ENCODE data around the gene CENPP.

CENPP gene

DNA sequence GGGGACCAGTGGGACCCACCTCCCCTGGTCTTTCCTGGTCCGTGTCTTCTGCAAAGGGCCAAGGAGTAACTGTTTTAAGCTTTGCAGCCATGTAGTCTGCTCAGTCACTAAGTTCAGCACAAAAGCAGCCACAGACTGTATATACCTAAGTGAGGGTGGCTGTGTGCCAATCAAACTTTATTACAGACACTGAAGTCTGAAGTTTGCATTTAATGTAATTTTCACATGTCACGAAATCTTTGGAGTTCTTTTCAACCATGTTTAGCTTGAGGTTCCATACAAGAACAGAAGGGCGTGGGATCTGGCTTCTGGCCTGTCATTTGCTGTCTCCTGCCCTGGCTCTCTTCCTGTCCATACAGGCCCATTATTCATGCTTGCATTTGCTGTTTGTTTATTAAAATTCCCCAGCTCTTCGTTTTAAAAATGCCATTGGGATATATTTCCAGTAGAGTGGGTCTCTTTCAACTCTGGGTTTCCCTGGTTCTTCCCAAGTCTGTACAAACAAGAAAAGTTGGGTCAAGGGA lies 274.2 kb downstream of the CENPP start:
- no peak for DNase-seq (ENCODE audit: low spot score)

DNA sequence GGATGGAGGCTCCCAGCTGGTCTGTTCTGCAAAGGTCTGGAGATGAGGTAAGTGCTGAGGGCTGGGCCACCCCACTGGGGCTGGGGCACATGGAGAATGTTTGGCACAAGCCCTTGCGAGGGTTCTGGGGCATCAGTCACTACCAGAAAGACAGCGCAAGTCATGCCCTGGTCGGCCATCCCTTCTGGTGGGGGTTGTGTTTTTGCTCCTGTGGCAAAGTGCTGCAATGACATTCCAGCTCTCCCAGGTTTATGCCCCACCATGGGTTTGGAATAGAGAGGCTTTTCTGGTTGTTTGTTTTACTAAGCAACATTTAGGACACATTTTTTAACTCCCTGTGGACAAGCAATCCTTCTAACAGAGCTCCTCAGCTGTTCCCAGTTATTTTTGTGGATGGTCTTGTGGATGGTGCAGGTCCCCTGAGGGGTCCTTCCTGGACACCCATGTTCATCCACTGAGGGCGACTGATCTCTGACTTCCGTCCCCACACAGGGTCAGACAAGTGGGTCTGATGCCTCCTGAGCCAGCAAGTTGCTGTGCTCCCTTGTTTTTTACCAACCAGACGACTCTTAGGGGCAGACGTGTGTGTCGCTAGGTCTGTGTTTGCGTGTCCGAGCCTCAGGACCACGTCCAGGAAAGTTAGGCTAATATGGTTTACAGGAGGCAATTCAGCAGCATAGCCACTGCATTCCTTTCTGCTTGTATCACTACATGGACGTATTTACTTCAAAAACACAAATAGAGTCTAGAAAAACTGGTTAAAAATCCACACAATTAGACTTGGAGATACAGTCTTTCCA lies 274.9 kb downstream of the CENPP start:
- DNase-seq (ENCODE audit: low spot score), result no peak

DNA sequence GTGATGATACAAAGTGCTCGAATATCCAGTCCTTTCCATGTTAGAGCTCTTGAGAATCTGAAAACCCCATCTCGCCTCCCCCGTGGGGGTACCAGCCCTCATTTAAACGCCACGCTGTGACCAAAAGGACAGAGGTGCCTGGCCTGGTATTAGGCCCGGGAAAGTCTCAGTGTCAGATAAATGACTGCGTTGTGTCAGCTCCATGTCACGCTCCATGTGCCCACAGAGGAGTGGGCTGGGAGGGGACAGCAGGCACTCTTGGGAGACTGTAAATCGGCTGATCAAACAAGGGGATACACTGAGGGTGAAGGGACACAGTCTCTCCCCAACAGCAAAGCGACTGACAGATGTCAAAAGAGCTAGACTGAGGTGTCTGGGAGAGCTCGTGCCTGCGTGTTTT lies 275.7 kb downstream of the CENPP start:
- no peak for DNase-seq (ENCODE audit: low spot score)

DNA sequence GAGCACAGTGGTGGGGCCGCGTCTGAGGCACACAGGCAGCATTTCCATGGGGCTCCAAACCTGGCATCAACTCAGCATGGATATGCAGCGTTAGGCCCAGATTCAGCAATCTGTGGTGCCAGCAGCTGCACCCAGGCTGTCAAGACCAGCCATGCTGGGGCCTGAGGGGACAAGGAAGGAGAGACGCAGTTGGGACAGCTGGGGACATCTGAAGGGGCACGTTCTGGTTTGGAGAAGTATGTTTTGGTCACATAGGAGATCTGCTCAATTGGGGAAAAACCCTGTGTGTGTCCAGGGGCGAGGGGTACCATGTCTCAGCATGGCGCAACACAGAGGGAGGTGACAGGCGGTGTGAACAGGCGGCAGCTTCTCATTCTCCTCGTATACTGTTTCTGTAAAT lies 276.7 kb downstream of the CENPP start:
- DNase-seq (ENCODE audit: low spot score), result no peak

DNA sequence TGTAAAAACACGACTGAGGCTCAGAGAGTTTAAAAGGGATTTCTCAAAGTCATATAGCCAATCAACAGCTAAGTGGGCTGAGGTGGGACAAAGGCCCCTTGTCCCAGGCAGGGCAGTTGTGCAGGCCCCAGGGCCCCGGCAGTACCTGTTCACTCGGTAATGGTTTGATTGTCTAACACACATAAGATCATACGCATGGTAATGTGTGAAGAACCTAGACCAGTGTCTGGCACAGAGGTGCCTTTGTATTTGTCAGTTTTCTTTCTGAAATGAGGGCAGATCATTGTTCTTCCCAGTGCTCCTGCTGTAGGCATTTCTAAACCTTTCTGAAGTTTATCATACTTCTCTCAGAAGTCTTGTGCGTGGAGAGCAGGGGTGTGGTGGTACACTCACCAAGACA lies 277.3 kb downstream of the CENPP start:
- DNase-seq (ENCODE audit: low spot score), result no peak

DNA sequence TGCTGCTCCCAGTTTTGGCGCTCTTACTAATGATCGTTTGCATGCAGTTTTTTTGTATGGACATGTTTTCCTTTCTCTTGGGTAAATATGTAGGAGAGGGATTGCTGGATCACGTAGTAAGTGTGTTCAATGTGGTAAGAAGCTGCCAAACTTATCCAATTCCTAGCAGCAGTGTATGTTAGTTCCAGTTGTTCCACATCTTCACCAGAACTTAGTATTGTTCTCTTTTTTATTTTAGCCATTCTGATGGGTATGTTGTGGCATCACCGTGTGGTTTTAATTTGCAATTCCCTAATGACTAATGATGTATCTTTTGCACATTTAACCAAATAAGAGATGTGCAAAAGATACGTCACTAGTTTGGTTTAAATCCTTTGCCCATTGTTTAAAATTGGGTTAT lies 278.2 kb downstream of the CENPP start:
- no peak for DNase-seq (ENCODE audit: low spot score)

DNA sequence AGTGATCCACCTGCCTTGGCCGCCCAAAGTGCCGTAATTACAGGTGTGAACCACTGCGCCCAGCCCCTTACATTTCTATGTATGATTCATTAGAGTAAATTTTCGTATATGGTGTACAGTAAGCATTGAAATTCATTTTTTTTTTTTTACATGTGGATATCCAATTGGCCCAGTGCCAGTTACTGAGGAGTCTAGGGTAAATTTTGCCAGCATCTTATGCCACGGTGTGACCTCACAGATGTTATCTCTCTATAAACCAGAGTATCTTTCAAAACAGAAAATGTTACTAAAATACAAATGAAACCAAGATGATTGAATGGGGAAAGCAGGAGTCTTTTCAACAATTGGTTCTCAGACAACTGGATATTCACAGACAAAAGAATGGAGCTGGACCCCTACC lies 279.5 kb downstream of the CENPP start:
- no peak for DNase-seq (ENCODE audit: low spot score)

DNA sequence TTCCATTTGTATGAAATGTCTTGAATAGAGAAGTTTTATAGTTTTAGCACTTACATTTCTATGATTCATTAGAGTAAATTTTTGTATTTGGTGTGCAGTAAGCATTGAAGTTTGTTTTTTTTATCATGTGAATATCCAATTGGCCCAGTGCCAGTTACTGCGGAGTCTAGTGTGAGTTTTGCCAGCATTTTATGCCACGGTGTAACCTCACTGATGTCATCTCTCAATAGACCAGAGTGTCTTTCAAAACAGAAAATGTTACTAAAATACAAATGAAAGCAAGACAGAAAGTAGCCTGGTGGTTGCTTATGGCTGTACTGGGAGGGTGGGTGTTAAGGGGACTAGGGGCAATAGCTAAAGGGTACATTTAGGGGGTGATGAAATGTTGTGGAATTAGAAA lies 281.3 kb downstream of the CENPP start:
- DNase-seq (ENCODE audit: low spot score), result no peak

DNA sequence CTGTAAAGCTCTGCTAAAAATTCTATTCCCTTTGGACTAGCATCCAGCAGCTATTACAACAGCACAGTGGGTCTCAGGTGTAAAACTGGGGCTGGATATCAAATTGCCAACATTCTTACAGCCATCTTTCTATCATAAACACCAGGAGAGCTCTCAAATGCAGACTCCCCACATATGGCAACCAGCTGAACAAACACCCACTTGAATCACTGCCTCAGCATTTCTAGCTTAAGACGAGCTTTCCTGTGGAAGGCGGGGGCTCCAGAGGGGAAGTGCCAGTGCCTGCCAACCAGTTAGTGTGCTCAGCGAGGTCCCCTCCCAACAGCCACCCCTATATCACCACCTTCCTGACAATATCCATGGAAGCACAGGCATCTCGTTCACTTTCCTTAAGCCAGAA lies 282.0 kb downstream of the CENPP start:
- DNase-seq (ENCODE audit: low spot score), result no peak

DNA sequence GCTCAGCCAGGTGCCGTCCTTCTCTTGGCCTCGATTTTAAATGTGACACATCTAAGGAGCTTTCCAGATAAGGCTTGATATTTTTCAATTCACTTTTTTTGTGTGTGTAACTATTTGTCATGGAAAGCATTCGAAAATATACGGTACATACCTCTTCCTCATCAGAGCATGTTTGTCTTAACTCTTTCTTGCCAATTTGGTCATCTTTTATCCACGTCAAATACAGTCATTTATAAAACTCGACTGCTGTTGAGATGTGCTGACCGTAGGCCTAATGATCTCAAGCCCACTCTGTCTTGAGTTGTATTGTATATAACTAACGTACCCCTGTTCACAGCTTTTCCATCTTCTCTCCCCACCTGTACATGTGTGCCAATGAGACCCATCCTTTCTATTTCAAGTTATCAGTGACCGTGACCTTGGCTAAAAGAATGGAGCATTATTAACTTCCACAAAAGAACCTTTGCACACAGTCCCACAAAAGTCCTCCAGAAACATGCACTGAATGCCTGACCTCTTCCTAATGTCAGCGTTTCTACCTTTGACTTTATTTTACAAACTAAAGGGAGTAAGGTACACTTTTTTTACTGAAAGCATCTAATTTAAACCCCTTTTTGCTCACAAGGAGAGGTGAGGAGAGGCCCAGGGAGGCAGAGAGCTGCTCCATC lies 282.6 kb downstream of the CENPP start:
- DNase-seq (ENCODE audit: low spot score), result no peak

DNA sequence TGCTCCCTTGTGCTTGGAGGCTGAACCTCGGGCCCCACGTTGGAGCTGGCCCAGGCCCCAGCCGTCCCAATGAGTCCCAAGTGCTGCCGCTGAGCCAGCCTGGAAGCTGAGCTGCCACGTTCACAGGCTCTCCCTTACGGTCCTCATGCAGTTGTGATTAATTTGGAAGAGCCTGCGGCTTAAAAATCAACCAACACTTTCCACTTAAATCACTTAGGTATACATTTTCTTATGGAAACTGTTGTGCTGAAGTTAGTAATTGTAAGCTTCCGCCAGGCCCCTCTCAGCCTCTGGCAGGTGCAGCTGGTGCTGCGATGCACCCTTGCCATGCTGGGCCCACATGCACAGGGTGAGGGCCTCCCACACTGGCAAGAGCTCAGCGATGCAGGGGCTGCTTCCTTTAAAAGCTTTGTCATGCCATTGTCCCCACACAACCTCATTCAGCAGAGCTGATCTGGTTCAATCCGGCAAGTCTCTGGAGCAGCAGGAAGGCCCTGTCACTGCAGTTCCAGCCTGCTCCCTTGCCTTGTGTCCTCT lies 283.2 kb downstream of the CENPP start:
- no peak for DNase-seq (ENCODE audit: low spot score)

DNA sequence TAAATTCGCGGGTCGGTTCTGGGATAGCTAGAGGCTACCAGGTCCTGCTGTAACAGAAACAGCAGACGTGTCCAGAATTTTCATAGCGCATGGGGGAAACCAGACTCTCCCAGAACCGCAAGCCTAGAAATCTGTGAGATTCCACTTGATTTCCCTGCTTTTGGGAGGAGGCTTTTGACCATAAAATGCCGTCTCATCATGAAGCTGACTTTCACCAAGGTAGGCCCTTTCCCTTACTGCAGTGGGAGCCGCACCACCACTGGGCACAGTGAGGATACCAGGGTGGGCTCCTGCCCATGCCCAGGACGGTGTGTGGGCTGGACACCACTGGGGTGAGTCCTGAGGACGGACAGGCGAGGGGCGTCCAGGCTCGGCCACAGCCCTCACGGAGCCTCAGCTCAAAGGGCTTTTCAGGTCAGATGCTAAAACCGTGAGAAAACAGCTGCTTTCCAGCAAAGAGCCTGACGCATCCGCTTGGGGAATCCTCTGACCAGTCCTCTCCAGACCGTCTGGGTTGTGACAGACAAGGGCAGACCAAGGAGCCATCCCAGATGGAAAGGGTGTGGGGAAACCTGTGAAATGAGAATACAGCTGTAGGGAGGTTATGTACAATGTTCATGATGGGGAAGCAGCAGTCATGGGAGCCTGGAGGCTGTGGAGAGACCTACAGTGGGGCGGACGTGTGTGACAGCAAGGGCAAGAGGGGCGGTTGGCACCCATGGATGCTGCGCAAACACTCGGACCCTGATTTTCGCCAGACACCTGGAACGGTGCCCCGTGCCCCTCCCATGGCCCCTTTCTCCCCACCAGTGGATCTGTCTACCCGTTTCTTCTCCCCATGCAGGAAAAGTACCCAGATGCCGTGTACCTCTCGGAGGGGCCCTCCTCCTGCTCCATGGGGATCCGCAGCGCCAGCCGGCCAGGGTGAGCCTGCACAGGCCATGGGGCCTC lies 285.0 kb downstream of the CENPP start:
- DNase-seq (ENCODE audit: low spot score), result no peak

DNA sequence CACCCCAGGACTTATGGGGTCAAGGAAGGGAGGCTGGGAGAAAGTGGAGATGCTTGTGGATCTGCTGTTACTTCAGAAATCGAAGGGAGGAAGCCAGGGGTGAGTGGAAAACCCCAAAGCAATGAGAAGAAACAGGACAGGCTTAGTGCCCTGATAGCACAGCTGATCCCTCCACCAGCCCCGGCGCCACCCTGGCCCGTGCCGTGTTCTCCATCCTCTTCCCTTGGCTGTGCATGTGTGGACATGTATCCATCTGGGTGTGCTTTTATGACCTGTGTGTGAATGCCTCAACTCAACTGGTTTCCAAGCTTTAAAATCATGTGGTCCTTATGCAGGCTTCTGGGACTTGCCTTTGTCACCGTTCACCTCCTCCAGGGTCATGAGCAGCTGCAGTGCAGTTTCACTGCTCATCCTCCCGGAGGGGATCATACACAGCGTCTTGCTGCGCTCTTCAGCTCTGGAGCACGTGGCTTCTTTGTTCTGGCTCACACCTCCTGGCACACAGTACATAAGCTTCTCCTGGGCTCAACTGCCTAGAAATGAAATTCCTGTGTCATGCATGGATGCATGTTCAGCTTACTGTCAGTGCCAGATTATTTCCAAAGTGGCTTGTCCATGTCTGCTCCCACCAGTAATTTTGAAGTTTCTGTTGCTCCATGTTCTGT lies 286.0 kb downstream of the CENPP start:
- DNase-seq (ENCODE audit: low spot score), result no peak

DNA sequence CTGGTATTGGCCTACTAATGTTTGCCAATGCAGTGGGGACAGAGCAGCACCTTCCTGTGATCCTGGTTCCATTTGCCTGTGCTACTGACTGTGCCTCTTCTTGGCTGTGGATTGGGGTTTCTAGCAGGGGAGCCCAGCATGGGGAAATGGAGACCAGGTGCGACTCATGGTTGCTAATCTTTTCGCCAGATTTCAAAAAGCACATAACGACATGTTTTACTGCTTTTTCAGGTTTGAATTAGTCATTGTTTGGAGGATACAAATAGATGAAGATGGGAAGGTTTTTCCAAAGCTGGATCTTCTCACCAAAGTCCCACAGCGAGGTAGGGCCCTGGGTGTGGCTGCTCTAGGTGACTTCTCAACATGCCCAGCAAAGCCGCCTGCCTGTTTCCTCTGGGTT lies 286.5 kb downstream of the CENPP start:
- DNase-seq (ENCODE audit: low spot score), result no peak

DNA sequence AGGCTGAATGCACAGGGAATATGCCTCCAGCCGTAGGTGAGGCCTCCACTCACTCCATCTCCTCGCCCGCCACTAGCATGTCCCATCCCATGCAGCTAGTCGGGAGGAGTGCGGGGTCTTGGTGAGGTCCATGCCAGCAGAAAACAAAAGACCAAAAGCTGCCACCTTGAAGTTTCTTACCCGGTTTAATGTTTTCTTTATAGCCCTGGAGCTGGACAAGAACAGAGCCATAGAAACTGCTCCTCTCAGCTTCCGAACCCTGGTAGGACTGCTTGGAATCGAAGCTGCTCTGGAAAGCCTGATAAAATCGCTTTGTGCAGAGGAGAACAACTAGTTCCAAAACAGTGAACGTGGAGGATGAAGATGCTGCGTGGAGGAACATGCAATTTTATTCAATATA lies 287.1 kb downstream of the CENPP start:
- DNase-seq (ENCODE audit: low spot score), result no peak

DNA sequence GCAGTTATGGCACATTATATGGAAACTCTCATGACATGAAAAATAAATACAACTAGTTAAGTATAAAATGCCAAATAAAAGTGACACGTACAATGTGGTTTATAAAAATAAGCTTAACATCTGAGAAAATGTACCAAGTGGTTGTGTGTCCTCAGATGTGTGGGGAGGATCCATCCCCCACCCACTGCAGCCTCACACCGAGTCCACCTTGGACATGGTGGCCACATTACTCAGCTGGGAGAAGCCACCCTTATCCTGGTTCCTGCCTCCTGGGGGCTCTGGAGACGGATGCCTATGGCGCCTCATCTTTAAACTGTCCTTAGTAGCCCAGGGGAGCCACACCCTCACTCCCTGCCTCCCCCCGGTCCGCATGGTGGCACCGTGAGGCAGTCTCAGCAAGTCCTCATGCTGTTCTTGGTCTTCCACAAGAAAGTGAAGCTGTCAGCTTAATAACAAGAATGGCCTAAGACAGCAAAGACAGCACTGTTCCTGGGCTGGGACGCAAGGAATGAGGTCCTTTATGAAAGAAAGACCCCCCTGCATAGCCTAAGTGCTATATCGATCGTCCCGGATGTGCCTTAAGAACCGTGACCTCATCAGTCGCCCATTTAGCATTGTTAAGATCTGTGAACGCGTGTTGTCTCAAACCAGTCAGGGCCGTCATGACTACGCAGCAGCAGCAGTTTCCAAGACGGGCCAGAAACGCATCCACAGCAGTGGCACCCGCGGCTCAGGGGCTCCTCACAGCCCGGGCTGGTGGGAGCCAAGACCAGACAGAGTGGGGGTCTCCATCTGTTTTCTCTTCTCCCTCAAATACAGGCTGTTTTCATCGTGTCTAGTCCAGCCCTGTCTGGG lies 287.7 kb downstream of the CENPP start:
- no peak for DNase-seq (ENCODE audit: low spot score)

DNA sequence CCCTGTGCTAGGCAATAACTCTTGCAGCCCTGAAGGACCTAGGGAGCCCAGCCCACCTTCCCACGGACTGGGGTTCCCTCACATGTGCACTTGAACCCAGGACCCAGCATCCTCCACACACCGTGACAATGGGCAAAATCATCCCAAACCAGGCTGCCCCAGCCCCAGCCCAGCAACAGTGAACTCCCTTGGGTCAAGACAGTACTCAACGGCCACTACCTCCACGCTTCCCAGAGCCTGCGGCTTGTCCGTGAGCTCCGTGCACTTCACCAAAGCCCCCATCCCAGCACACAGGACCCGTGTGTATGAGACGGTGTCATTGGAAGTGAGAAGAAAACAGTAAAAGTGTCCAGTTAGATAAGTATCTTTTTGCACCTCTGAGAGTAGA lies 288.4 kb downstream of the CENPP start:
- no peak for DNase-seq (ENCODE audit: low spot score)

DNA sequence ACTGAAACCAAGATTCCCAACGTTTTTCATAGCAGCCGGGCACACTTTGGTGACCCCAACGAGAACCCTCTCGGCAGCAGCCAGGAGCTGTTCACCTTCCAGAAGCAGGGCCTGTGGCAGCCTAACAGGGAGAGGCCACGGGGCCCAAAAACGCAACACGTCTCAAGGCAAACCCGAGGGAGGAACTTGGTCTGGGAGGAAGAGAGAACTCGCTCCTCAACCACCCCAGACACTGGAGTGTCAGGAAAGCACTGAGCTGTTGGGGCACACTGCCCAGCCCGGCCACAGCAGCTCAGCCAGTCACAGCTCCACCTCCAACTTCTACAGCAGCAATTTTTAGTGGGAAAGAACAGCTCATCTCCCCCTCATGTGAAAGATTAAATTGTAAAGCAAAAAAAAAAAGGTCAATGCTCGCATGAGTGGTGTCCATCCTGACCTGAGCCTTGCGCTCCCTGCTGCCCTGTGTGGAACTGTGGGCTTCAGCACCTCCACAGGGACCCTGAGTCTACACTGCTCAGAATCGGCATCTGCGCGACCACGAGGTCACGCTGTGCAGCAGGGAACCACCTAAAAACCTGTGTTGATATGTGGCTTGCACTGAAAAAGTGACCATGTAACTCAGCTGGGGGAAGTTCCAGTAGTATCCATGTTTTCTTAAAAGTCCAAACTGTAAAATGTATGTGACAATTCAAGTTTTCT lies 289.2 kb downstream of the CENPP start:
- DNase-seq (ENCODE audit: low spot score), result no peak

DNA sequence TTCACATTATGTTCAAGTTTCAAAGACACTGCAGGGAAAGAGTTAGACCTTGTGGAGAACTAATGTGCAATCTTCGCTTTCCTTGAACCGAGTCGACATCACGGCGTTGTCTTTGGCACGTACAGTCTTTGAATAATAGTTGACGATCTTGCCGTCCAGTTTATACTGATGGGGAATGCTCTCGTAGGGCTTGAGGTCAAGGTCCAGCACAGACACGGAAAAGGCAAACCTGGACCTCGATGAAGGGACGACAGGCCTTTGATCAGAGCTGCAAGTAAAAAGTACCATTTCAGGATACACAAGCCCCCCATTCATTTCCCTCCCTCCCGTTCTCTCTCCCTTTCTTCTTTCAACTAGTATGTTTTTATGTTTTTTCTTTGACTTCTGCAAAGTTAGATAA lies 290.0 kb downstream of the CENPP start:
- DNase-seq (ENCODE audit: low spot score), result no peak

DNA sequence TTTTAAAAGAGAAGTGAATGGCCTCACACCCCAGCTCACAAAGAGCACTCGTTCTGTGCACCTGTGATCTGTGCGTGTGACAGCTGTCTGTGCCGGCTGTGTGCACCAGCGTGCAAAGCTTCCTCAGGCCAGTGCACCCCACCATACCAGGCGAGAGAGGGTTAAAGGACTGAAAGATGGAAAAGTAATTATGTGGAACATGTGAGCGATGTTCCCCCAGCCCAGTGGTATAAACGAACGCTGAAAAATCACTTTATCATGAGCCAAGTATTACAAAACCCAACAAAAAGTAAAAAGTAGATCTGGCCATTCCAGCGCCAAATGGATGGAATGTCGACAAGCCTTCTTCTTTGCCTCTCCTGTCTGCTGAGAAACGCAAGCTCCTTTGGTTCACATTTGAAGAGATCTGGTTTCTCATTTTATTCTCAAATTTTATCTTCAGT lies 290.5 kb downstream of the CENPP start:
- no peak for DNase-seq (ENCODE audit: low spot score)

Data from SW480 (cell line).